ENCODE results near the gene RIMBP2.

RIMBP2 gene

GRCh38 chr12:130552483-130552996 is 163.6 kb downstream of the RIMBP2 start (continued):
- no peak for TF ChIP-seq ZBTB10 (tag by site-specific recombination; IDR thresholded peaks at IDR 0.05)

GRCh38 chr12:130549361-130549760 is 166.7 kb downstream of the RIMBP2 start:
- Histone ChIP-seq H3K4me3 (ENCODE audit: low read depth, low read length) (no peak overlapping the region), H3K9me3 (ENCODE audit: control insufficient read depth, insufficient read depth, low read depth, low read length) (no peaks in the 10 kb centered on the region), H3K4me1 (ENCODE audit: control insufficient read depth, insufficient read depth, low read length) (no peaks in the 10 kb centered on the region), H3K27ac (ENCODE audit: extremely low read depth, low read depth, low read length) (no peak overlapping the region), H3K36me3 (ENCODE audit: control insufficient read depth in 2 of 2, insufficient read depth in 1 of 2, low read length in 2 of 2) (no peaks in the 10 kb centered on the region)
- TF ChIP-seq ZNF670 (tag by site-specific recombination; IDR thresholded peaks at IDR 0.05; ENCODE audit: low read depth) (no peak), YY1 (tag by site-specific recombination; IDR thresholded peaks at IDR 0.05) (no peak), ZNF239 (tag by site-specific recombination; IDR thresholded peaks at IDR 0.05) (no peak), ZNF398 (tag by site-specific recombination; IDR thresholded peaks at IDR 0.05) (no peak), ZNF335 (tag by site-specific recombination; conservative IDR thresholded peaks at IDR 0.05) (no peak), ZNF426 (tag by site-specific recombination; IDR thresholded peaks at IDR 0.05) (no peak), ZNF354C (tag by site-specific recombination; IDR thresholded peaks at IDR 0.05; ENCODE audit: borderline replicate concordance, low read depth) (no peak), ZNF37A (tag by site-specific recombination; IDR thresholded peaks at IDR 0.05) (no peak), ZNF518A (tag by site-specific recombination; conservative IDR thresholded peaks at IDR 0.05; ENCODE audit: low read depth) (no peak), ZNF292 (tag by site-specific recombination; IDR thresholded peaks at IDR 0.05; ENCODE audit: borderline replicate concordance, low read depth) (no peak), PRDM6 (tag by site-specific recombination; IDR thresholded peaks at IDR 0.05) (no peak)
- ChIA-PET CTCF (no interaction called here), POLR2A (no interaction called here)

Data from HEK293 (cell line).